ENCODE data around the gene PADI1.

The PADI1 gene

GRCh38 chr1:17183388-17184160 lies 21.4 kb upstream of the PADI1 start:
- DNase-seq (ENCODE audit: low read depth, low spot score): no peak

GRCh38 chr1:17184161-17184665 lies 20.7 kb upstream of the PADI1 start:
- DNase-seq (ENCODE audit: low read depth, low spot score): no peak

- no peak for DNase-seq (ENCODE audit: low read depth, low spot score)
Observed at GRCh38 chr1:17184822-17185484, 20.0 kb upstream of the PADI1 start.

- DNase-seq (ENCODE audit: low read depth, low spot score): no peak
Observed at GRCh38 chr1:17185485-17185860, 19.5 kb upstream of the PADI1 start.

GRCh38 chr1:17186216-17186909 lies 18.6 kb upstream of the PADI1 start:
- no peak for DNase-seq (ENCODE audit: low read depth, low spot score)

- no peak for DNase-seq (ENCODE audit: low read depth, low spot score)
Observed at GRCh38 chr1:17187051-17187450, 17.9 kb upstream of the PADI1 start.

GRCh38 chr1:17188217-17188616 lies 16.7 kb upstream of the PADI1 start:
- no peak for DNase-seq (ENCODE audit: low read depth, low spot score)

- no peak for DNase-seq (ENCODE audit: low read depth, low spot score)
Observed at GRCh38 chr1:17188889-17189631, 15.9 kb upstream of the PADI1 start.

- DNase-seq (ENCODE audit: low read depth, low spot score): no peak
Observed at GRCh38 chr1:17189632-17189990, 15.3 kb upstream of the PADI1 start.

- DNase-seq (ENCODE audit: low read depth, low spot score): no peak
Observed at GRCh38 chr1:17190010-17190995, 14.6 kb upstream of the PADI1 start.

GRCh38 chr1:17191990-17192242 lies 13.0 kb upstream of the PADI1 start:
- DNase-seq (ENCODE audit: low read depth, low spot score): no peak

- DNase-seq (ENCODE audit: low read depth, low spot score): no peak
Observed at GRCh38 chr1:17192394-17193221, 12.3 kb upstream of the PADI1 start.

GRCh38 chr1:17193222-17194132 lies 11.5 kb upstream of the PADI1 start:
- DNase-seq (ENCODE audit: low read depth, low spot score): no peak

- DNase-seq (ENCODE audit: low read depth, low spot score): no peak
Observed at GRCh38 chr1:17194133-17194475, 10.8 kb upstream of the PADI1 start.

- no peak for DNase-seq (ENCODE audit: low read depth, low spot score)
Observed at GRCh38 chr1:17194615-17195528, 10.1 kb upstream of the PADI1 start.

- DNase-seq (ENCODE audit: low read depth, low spot score): no peak
Observed at GRCh38 chr1:17195731-17196130, 9.2 kb upstream of the PADI1 start.

GRCh38 chr1:17196496-17197185 lies 8.3 kb upstream of the PADI1 start:
- no peak for DNase-seq (ENCODE audit: low read depth, low spot score)

All from activated CD4-positive, CD25-positive, alpha-beta regulatory T cell treated with anti-CD3 and anti-CD28 coated beads, Interleukin-2, amount 50 U/mL, for 16 hours (primary cell).